Activated CD8-positive, alpha-beta memory T cell treated with anti-CD3 and anti-CD28 coated beads, Interleukin-2, amount 50 U/mL, for 1 hour (primary cell): ENCODE measurements around the gene HS3ST6.
"Not testable (repeated sequence)": the region's sequence is repeated elsewhere in the genome, so short reads cannot be mapped to it uniquely, and the experiment has no call there.

Source experiments
- DNase-seq: peaks from one replicate; pipeline ENCODE4 v3.0.0-alpha.2; 2020; ENCODE audit errors: extremely low read depth

HS3ST6 gene

GRCh38 chr16:1907226-1907860 lies 10.9 kb downstream of the HS3ST6 start:
- DNase-seq, result no peak

GRCh38 chr16:1906846-1907165 lies 11.4 kb downstream of the HS3ST6 start:
- no peak for DNase-seq

- DNase-seq, result no peak
Measured at GRCh38 chr16:1906055-1906845, 12.0 kb downstream of the HS3ST6 start.

GRCh38 chr16:1903845-1904840 lies 14.1 kb downstream of the HS3ST6 start:
- DNase-seq, result no peak

- no peak for DNase-seq
Measured at GRCh38 chr16:1903220-1903574, 15.0 kb downstream of the HS3ST6 start.

GRCh38 chr16:1902547-1903219 lies 15.5 kb downstream of the HS3ST6 start:
- no peak for DNase-seq

- no peak for DNase-seq
Measured at GRCh38 chr16:1900452-1900774, 17.8 kb downstream of the HS3ST6 start.

- no peak for DNase-seq
Measured at GRCh38 chr16:1899641-1900451, 18.4 kb downstream of the HS3ST6 start.

- DNase-seq, result not testable (repeated sequence)
Measured at GRCh38 chr16:1897692-1898091, 20.5 kb downstream of the HS3ST6 start.

GRCh38 chr16:1895949-1896675 lies 22.1 kb downstream of the HS3ST6 start:
- DNase-seq, result no peak

- DNase-seq, result no peak
Measured at GRCh38 chr16:1895068-1895467, 23.1 kb downstream of the HS3ST6 start.

GRCh38 chr16:1890708-1891050 lies 27.5 kb downstream of the HS3ST6 start:
- no peak for DNase-seq

GRCh38 chr16:1890024-1890707 lies 28.0 kb downstream of the HS3ST6 start:
- no peak for DNase-seq

GRCh38 chr16:1887711-1888354 lies 30.4 kb downstream of the HS3ST6 start:
- no peak for DNase-seq

- DNase-seq, result no peak
Measured at GRCh38 chr16:1884889-1885288, 33.3 kb downstream of the HS3ST6 start.

- no peak for DNase-seq
Measured at GRCh38 chr16:1884155-1884760, 34.0 kb downstream of the HS3ST6 start.

- DNase-seq, result not testable (repeated sequence)
Measured at GRCh38 chr16:1881172-1881571, 37.0 kb downstream of the HS3ST6 start.

GRCh38 chr16:1879477-1879876 lies 38.7 kb downstream of the HS3ST6 start:
- no peak for DNase-seq

- no peak for DNase-seq
Measured at GRCh38 chr16:1878256-1878655, 40.0 kb downstream of the HS3ST6 start.
